ENCODE data around the gene ZNF865.

GRCh38 chr19:55620410-55621204 is 15.2 kb downstream of the ZNF865 start:
- TF ChIP-seq CTCF (IDR thresholded peaks at IDR 0.05) = no peak
- TF ChIP-seq EZH2 (IDR thresholded peaks at IDR 0.05; ENCODE audit: borderline replicate concordance, insufficient read depth, low read depth, low read length, poor library complexity, severe bottlenecking) = no peak
